SK-N-DZ (cell line): ENCODE data around the gene GPR55.

Experiments used
- DNase-seq: peaks from one replicate; pipeline ENCODE4 v3.0.0-alpha.2; 2015; ENCODE audit warnings: low spot score

Gene GPR55

DNA sequence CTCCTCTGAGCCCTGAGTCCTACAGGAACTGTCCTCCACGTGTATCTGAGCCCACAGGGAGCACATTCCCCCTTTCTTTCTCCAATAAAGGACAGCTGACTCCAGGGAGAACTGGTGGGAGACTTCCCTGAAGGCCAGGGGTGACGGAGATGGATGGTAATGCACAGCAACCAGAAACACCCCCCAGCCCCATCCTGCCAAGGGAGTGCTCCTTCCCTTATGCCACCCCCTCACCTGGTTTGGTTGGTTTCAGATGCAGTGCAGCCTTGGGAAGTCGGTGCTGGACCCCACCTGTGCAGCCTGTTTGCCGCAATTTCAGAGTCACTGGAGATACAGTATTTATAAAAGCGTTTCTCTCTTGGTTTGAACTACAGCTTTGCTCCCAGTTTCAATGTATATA is 24.0 kb downstream of the GPR55 start:
- DNase-seq, result no peak

DNA sequence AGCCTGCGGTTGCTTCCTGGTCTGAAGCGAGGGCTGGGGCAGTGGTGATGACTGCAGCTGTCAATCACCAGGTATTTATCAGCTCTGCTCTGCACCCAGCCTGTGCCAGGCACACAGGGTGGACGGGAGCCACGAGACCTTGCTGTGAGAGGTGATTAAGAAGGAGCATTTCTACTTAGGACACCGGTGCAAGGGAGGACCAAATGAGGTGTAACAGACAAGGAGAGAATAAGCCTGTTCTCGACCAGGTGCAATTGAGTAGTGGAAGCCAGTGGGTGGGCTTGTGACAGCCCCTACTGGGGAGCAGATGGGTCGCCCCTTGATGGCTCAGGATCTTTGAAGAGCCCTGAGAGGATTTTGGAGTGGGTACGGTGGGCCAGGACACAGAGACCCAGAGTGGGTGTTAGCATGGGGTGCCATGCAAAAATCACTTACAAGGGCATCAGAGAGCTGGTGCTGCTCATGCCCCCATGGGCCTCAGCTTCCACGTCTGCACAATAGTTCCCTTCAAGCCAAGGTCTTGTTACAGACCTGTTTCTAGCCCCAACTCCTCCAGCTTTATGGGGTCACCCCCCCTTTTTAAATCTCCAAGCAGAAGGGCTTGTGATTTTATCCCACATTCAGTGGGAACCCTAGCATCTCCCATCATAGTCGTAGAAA is 24.6 kb downstream of the GPR55 start:
- no peak for DNase-seq

GRCh38 chr2:230899786-230900185 is 25.3 kb downstream of the GPR55 start:
- DNase-seq, result no peak

- DNase-seq, result no peak
These were observed 25.8 kb downstream of the GPR55 start for GRCh38 chr2:230899287-230899686.

- no peak for DNase-seq
These were observed 26.3 kb downstream of the GPR55 start for GRCh38 chr2:230898713-230899091.

GRCh38 chr2:230898016-230898712 is 26.9 kb downstream of the GPR55 start:
- DNase-seq, result no peak

GRCh38 chr2:230896346-230897115 is 28.5 kb downstream of the GPR55 start:
- DNase-seq, result no peak

GRCh38 chr2:230895536-230896345 is 29.3 kb downstream of the GPR55 start:
- no peak for DNase-seq

DNA sequence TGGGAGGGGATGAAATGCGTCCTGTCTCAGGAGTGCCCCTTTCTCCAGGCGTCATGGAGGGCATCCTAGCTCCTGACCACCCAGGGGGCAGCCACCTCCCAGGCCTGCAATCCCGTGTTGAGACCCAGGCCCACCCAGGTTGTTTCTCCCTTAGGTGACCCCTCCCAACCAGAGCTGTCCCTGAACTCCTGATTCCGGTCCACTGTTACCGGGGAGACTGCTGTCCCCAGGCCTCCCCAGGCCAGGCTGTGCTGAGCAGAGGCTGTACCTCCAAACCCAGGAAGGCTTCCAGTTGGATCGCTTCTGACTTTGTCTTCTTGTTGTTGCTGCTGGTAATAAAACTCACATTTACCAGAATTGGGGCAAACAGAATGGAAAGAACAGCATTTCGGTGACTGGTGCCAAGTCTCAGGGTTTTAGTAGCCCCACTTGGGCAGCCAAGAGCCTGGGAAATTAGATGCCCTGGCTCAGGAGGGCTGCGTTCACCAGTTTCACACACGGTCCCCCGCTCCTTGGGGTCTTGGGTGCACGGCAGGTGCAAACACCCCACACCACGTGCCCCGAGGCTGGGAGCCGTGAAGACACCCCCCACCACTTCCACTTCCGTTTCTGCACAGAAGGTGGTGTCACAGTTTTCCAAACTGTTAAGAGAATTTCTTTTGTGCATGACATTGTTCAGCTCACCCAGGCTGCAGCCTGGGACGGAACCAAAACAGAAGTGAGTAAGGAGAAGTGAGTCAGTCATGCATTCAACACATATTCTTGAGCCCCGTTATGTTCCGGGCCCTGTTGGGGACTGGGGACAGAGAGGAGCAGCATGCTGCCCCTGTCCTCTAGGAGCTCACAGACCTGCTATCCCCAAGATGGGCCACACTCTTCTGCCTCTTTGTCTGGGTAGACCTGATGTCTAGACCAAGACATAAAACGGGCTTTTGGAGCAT is 30.9 kb downstream of the GPR55 start:
- DNase-seq, result no peak

DNA sequence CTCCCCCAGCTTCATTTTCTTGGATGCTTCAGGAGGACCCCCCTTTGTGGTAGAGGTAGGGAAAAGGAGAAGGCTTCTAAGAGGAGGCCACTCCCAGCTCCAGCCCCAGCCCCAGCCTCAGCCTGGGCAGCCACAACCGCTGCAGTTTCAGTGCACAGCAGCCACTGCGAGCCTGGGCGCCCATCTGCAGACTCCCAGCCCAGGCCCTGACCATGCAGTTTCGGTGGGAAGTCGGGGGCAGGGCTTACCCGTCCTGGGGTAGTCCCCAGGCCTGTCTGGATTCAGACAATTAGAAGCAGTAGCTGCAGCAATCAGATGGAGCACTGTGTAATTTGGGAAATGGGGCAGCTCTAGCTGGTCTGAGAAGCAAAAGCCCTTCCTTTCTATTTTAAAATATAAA is 31.7 kb downstream of the GPR55 start:
- DNase-seq, result peak; percentile 46

DNA sequence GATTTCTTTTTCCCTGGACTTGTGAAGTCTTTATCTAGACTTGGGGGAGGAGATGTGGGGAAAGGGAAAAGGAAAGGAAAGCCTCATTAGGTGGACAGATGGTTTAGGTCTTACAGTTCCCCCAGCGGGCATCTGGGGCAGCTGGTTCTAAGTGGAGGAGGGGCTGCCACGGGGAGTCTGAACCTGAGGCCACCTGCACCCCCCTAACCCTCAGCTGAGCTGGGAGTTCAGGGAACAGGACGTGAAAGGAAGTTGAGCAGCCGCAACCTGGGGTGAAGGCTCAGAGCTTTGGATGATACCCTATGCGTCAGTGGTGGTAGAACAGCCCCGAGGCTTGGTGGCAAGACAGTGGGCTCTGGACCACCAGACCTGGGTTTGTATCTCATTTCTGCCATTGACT is 33.5 kb downstream of the GPR55 start:
- no peak for DNase-seq

DNA sequence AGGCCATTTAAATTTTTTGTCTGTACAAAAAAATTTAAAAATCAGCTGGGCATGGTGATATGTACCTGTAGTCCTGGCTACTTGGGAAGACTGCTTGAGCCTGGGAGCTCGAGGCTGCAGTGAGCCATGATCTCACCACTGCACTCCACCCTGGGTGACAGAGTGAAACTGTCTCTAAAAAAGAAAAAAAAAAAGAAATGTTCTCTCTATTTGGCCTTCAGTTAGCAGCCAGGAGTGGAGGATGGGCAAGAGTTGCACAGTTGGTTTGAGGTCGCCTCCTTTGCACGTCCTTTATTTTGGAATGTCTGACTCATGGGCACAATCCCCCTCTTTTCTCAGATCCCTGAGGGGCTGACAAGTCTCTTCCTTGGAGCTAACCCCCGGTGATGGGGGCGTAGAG is 34.0 kb downstream of the GPR55 start:
- DNase-seq, result no peak

DNA sequence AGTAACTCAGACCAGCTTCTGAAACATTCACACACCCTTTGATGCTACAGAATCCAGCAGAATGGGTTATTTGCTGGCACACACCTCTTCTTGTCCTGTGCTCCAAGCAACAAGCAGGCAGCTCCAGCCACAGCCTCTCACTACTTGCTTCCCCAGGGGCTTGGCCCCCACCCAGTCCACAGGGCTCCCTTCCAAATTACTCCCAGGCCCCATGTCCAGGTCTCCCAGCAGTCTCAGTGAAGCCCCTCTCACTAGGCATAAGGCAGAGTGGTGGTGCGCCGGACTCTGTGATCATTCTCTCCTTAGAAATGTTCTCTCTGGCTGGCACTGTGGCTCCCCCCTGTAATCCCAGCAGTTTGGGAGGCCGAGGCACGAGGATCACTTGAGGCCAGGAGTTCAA is 34.4 kb downstream of the GPR55 start:
- DNase-seq, result no peak

GRCh38 chr2:230889911-230890601 is 35.0 kb downstream of the GPR55 start:
- no peak for DNase-seq

DNA sequence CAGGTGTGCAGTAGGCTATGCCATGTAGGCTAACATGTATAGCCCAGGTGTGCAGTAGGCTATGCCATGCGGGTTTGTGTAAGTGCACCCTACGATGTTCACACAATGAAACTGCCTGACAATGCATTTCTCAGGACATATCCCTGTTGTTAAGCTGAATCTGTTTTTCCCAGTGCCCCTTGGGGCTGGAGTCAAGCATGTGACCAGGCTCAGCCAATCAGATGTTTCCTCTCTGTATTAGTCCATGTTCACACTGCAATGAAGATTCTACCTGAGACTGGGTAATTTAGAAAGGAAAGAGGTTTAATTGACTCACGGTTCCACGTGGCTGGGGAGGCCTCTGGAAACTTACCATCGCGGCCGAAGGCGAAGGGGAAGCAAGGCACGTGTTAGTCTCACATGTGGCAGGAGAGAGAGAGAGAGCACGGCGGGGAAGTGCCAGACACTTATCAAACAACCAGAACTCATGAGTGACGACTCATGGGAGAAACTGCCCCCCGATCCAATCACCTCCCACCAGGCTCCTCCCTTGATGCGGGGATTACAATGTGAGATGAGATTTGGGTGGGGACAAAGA is 36.1 kb downstream of the GPR55 start:
- no peak for DNase-seq

- no peak for DNase-seq
These were observed 37.7 kb downstream of the GPR55 start for GRCh38 chr2:230887342-230887741.

DNA sequence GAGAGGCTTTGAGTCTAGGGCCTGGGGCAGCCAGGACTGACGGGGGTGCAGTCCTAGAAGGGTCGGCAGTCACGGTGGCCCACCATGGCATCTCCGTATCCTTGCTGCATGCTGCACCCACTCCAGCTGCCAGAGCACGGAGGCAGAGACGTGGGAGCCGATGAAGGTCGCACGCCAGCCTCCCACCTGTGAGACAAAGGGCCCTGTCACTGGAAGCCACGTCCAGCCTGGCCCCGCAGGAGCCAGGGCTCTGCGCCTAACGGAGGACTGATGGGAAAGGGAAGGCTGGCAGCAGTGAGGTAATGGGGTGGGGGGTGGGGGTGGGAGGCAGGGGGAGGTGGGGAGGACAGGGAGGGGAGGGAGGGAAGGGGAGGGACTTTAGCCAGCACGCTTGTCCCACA is 38.4 kb downstream of the GPR55 start:
- no peak for DNase-seq

- DNase-seq, result no peak
These were observed 38.8 kb downstream of the GPR55 start for GRCh38 chr2:230886206-230886605.

DNA sequence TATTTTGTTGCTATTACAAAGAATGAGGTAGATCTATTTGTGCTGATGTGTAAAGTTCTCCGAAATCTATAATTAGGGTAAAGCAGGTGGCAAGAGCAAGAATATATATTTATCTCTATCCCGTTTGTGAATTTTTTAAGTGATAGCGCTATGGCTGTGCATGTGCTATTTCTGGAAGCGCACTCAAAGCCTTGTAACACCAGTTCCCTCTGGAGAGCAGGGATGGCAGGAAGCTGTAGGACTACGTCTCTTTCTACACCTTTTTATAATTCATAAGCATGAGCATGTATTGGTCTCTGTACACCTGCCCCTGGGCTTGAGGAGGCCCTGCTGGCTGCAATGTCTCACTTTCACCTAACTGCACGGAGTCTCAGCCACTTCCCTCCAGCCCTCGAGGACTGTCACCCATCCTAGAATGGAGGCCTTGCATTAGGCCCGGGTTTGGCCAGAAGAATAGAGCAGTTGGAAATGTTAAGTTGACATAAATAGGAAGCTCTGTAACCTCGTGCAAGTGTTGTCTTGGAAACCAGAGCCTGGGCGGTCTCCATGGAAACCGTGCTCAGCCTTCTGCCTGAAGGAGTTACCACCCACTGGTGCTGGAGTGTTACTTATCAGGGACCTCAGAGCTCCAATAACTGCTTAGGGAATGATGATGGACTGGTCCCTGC is 39.4 kb downstream of the GPR55 start:
- DNase-seq, result peak; percentile 83
